H1 (cell line): ENCODE results near the gene NR3C2. TPM values are rescaled to one million over a fixed set of nuclear protein-coding genes. Genes with fewer than 3 reads are reported as not detected.

Source experiments
- CHD1 ChIP-seq: IDR thresholded peaks from 2 replicates; pipeline ENCODE4 v1.6.1; 2012; ENCODE audit warnings: low read depth, low read length, improper control_type of control experiment
- EGR1 ChIP-seq: IDR thresholded peaks from 2 replicates; pipeline ENCODE4 v1.6.1; 2011; ENCODE audit warnings: low read depth, low read length, borderline replicate concordance
- JUN ChIP-seq: IDR thresholded peaks from 2 replicates; pipeline ENCODE4 v1.6.1; 2011; ENCODE audit warnings: low read depth, mild to moderate bottlenecking, improper control_type of control experiment, low read length
- NRF1 ChIP-seq: IDR thresholded peaks from 2 replicates; pipeline ENCODE4 v1.6.1; 2011; ENCODE audit warnings: mild to moderate bottlenecking, low read depth, low read length, improper control_type of control experiment
- SIX5 ChIP-seq: IDR thresholded peaks from 2 replicates; pipeline ENCODE4 v1.6.1; 2011; ENCODE audit warnings: mild to moderate bottlenecking, low read depth, low read length
- TEAD4 ChIP-seq: IDR thresholded peaks from 2 replicates; pipeline ENCODE4 v1.6.1; 2012; ENCODE audit warnings: low read depth, low read length, inconsistent platforms, mixed read lengths
- polyA plus RNA-seq, 7 experiments: library from polyadenylated mRNA; depleted of rRNA in 3 of 7; stranded (reverse) in 5 of 7; unstranded in 2 of 7; fragments of >200 nt in 5 of 7; fragments of 200-250 nt in 2 of 7; gene quantifications; 1 replicate in 5 of 7; 2 replicates in 1 of 7; 4 replicates in 1 of 7; pipeline versions ENCODE4 v1.2.1 to v1.2.3, GENCODE V29; 2011 to 2013; ENCODE audit warnings: missing spikeins in 2 of 7, mixed read lengths in 2 of 7
- total RNA-seq: library from RNA; stranded (reverse); fragmentation: NEBNext Ultra II Directional; extraction: Animal tissue kit (Norgen Biotek cat#: 25700); gene quantifications from 2 replicates; pipeline ENCODE4 v1.2.1, GENCODE V29; 2021
- TF ChIP-seq, protein P1 (sequence below): fragments of 300-600 bp; sonication (generic); IDR thresholded peaks from 2 replicates; pipeline ENCODE4 v1.7.1; 2012; ENCODE audit warnings: low read length, moderate library complexity, mild to moderate bottlenecking, inconsistent platforms; ENCODE audit not compliant: insufficient replicate concordance
- TF ChIP-seq, protein P2 (sequence below): IDR thresholded peaks from 2 replicates; pipeline ENCODE4 v1.6.1; 2012; ENCODE audit warnings: low read length, inconsistent platforms
- TF ChIP-seq, protein P3 (sequence below): IDR thresholded peaks from 2 replicates; pipeline ENCODE4 v1.6.1; 2012; ENCODE audit warnings: inconsistent platforms

NR3C2 gene
- total and polyA plus RNA-seq, 2 of the 8 experiments (the other 6 are each of a cell fraction or from before 2014, with no cell fraction given): 0.80 to 3.9 TPM

DNA sequence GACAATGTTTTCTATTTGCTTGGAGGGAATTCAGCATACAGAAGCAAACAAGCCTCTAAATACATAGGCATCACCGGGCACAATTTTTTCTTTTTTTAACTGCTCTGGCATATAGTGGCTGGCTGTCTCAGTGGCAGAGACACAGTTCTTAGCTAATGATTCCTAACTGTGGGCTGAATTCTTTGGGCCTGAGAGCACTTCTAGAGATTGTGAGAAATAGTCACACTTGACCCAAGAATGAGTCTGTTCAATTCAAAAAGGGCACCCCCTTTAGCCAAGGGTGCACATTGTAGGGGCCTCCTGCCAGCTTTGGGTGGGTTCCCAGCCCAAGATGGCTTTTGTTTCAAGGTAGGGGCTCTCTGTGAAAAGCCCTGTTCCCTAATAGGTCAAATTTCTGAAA is 364.6 kb downstream of the NR3C2 start (continued):
- TF ChIP-seq, protein P1, sequence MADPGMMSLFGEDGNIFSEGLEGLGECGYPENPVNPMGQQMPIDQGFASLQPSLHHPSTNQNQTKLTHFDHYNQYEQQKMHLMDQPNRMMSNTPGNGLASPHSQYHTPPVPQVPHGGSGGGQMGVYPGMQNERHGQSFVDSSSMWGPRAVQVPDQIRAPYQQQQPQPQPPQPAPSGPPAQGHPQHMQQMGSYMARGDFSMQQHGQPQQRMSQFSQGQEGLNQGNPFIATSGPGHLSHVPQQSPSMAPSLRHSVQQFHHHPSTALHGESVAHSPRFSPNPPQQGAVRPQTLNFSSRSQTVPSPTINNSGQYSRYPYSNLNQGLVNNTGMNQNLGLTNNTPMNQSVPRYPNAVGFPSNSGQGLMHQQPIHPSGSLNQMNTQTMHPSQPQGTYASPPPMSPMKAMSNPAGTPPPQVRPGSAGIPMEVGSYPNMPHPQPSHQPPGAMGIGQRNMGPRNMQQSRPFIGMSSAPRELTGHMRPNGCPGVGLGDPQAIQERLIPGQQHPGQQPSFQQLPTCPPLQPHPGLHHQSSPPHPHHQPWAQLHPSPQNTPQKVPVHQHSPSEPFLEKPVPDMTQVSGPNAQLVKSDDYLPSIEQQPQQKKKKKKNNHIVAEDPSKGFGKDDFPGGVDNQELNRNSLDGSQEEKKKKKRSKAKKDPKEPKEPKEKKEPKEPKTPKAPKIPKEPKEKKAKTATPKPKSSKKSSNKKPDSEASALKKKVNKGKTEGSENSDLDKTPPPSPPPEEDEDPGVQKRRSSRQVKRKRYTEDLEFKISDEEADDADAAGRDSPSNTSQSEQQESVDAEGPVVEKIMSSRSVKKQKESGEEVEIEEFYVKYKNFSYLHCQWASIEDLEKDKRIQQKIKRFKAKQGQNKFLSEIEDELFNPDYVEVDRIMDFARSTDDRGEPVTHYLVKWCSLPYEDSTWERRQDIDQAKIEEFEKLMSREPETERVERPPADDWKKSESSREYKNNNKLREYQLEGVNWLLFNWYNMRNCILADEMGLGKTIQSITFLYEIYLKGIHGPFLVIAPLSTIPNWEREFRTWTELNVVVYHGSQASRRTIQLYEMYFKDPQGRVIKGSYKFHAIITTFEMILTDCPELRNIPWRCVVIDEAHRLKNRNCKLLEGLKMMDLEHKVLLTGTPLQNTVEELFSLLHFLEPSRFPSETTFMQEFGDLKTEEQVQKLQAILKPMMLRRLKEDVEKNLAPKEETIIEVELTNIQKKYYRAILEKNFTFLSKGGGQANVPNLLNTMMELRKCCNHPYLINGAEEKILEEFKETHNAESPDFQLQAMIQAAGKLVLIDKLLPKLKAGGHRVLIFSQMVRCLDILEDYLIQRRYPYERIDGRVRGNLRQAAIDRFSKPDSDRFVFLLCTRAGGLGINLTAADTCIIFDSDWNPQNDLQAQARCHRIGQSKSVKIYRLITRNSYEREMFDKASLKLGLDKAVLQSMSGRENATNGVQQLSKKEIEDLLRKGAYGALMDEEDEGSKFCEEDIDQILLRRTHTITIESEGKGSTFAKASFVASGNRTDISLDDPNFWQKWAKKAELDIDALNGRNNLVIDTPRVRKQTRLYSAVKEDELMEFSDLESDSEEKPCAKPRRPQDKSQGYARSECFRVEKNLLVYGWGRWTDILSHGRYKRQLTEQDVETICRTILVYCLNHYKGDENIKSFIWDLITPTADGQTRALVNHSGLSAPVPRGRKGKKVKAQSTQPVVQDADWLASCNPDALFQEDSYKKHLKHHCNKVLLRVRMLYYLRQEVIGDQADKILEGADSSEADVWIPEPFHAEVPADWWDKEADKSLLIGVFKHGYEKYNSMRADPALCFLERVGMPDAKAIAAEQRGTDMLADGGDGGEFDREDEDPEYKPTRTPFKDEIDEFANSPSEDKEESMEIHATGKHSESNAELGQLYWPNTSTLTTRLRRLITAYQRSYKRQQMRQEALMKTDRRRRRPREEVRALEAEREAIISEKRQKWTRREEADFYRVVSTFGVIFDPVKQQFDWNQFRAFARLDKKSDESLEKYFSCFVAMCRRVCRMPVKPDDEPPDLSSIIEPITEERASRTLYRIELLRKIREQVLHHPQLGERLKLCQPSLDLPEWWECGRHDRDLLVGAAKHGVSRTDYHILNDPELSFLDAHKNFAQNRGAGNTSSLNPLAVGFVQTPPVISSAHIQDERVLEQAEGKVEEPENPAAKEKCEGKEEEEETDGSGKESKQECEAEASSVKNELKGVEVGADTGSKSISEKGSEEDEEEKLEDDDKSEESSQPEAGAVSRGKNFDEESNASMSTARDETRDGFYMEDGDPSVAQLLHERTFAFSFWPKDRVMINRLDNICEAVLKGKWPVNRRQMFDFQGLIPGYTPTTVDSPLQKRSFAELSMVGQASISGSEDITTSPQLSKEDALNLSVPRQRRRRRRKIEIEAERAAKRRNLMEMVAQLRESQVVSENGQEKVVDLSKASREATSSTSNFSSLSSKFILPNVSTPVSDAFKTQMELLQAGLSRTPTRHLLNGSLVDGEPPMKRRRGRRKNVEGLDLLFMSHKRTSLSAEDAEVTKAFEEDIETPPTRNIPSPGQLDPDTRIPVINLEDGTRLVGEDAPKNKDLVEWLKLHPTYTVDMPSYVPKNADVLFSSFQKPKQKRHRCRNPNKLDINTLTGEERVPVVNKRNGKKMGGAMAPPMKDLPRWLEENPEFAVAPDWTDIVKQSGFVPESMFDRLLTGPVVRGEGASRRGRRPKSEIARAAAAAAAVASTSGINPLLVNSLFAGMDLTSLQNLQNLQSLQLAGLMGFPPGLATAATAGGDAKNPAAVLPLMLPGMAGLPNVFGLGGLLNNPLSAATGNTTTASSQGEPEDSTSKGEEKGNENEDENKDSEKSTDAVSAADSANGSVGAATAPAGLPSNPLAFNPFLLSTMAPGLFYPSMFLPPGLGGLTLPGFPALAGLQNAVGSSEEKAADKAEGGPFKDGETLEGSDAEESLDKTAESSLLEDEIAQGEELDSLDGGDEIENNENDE: no peak
- TF ChIP-seq, protein P2, sequence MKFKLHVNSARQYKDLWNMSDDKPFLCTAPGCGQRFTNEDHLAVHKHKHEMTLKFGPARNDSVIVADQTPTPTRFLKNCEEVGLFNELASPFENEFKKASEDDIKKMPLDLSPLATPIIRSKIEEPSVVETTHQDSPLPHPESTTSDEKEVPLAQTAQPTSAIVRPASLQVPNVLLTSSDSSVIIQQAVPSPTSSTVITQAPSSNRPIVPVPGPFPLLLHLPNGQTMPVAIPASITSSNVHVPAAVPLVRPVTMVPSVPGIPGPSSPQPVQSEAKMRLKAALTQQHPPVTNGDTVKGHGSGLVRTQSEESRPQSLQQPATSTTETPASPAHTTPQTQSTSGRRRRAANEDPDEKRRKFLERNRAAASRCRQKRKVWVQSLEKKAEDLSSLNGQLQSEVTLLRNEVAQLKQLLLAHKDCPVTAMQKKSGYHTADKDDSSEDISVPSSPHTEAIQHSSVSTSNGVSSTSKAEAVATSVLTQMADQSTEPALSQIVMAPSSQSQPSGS: no peak
- no peak for TF ChIP-seq TEAD4
- no peak for TF ChIP-seq EGR1
- no peak for TF ChIP-seq CHD1
- TF ChIP-seq SIX5: no peak
- TF ChIP-seq, protein P3, sequence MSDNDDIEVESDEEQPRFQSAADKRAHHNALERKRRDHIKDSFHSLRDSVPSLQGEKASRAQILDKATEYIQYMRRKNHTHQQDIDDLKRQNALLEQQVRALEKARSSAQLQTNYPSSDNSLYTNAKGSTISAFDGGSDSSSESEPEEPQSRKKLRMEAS: no peak
- no peak for TF ChIP-seq NRF1
- no peak for TF ChIP-seq JUN
